ENCODE data around the gene AP5S1.

AP5S1 gene

DNA sequence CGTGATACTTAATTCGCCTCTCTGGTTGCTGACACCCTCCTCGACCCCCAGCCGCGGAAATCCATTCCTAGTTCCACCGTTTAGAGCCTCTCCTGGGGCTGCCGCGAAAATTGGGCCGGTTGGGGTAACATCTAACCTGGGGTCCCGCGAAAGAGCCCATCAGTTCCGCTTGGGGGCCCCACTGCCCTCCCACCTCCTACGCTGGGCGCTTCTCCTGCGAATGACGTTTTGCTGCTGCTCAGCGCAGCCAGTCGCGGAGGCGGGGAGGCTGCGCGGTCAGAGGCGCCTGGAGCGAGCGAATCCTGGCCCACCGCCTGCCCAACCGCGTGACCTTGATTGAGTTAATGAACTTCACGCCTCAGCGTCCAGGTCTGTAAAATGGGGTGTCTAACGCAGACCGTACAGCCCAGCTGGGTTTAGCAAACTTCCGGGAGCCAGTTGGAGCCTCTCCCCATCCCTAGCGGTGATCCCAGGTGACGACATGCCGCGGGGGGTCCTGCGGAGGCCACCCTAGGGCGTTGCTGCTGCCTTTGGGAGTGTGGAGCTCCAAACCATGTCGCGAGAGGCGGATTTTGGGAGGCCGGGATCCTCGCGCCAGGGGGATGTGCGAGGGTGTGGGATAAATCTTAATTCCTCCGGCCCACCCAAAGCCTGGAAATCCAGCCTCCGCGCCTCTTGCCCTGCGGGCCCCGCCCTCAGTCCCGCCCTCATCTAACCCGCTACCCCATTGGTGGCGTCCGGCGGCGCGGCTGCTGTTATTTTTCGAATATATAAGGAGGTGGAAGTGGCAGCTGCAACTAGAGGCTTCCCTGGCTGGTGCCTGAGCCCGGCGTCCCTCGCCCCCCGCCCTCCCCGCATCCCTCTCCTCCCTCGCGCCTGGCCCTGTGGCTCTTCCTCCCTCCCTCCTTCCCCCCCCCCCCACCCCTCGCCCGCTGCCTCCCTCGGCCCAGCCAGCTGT, 24.6 kb upstream of the AP5S1 start, which contains the start of gene CDC25B:
CDC25B (plus strand) TSS at position 800 of the 958 bp plus-strand sequence. CDS start 222 bp downstream, outside the sequence.
- Histone ChIP-seq H3K9me3 (ENCODE audit: insufficient read depth, low read length) (no peaks in the 10 kb centered on the region), H3K27ac (ENCODE audit: low read length) (peak within 1 kb of the TSS; percentile 78), H3K9ac (ENCODE audit: low read length) (peak within 1 kb of the TSS; percentile 95), H2AFZ (ENCODE audit: low read depth, low read length) (peak within 1 kb of the TSS; percentile 92), H3K4me1 (ENCODE audit: low read length) (peaks cover 26% of the 10 kb centered on the region), H4K20me1 (ENCODE audit: insufficient read depth, low read length) (no peaks in the 10 kb centered on the region), H3K4me3 (ENCODE audit: low read length) (peak within 1 kb of the TSS; percentile 86), H3K4me2 (ENCODE audit: low read length) (peak within 1 kb of the TSS; percentile 79), H3K36me3 (replicated peaks; ENCODE audit: low read depth, low read length) (peaks cover 11% of the 10 kb centered on the region), H3K79me2 (ENCODE audit: low read length) (peaks cover 8% of the 10 kb centered on the region), H3K27me3 (ENCODE audit: low read depth, low read length) (no peaks in the 10 kb centered on the region)
- TF ChIP-seq, protein P1, sequence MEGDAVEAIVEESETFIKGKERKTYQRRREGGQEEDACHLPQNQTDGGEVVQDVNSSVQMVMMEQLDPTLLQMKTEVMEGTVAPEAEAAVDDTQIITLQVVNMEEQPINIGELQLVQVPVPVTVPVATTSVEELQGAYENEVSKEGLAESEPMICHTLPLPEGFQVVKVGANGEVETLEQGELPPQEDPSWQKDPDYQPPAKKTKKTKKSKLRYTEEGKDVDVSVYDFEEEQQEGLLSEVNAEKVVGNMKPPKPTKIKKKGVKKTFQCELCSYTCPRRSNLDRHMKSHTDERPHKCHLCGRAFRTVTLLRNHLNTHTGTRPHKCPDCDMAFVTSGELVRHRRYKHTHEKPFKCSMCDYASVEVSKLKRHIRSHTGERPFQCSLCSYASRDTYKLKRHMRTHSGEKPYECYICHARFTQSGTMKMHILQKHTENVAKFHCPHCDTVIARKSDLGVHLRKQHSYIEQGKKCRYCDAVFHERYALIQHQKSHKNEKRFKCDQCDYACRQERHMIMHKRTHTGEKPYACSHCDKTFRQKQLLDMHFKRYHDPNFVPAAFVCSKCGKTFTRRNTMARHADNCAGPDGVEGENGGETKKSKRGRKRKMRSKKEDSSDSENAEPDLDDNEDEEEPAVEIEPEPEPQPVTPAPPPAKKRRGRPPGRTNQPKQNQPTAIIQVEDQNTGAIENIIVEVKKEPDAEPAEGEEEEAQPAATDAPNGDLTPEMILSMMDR (IDR thresholded peaks at IDR 0.05; ENCODE audit: low read depth, low read length): no peak; the same call in 1 of the 2 replicates
- TF ChIP-seq EZH2phosphoT487 (IDR thresholded peaks at IDR 0.05; ENCODE audit: low read depth): no peak

DNA sequence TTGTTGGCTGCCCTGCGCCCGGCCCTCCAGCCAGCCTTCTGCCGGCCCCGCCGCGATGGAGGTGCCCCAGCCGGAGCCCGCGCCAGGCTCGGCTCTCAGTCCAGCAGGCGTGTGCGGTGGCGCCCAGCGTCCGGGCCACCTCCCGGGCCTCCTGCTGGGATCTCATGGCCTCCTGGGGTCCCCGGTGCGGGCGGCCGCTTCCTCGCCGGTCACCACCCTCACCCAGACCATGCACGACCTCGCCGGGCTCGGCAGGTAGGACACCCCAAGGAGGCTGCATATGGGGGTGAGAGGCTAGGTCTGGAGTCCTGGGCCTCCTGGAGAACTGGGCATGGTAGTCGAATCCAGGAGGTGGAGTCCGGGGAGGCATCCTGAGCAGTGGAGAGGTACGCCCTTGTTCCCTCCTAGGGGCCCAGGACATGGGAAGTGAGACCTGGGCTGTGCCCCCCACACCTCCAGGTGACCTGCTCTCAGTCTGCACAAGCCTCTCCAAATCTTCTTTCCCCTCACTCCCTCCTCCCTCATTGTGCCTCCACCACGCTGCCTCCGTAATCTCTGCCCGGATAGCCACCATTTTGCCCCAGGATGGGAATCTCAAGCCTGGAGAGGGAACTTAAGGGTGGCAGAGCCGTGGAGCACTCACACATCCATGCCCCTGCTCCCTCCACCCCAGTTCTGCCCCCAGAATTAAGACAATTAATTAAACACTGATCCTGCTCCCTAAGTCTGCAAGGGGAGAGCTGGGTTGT, 23.7 kb upstream of the AP5S1 start:
- H3K4me3 ChIP-seq (ENCODE audit: low read length): peak overlapping the region; percentile 86
- H3K79me2 ChIP-seq (ENCODE audit: low read length): peaks cover 8% of the 10 kb centered on the region
- H2AFZ ChIP-seq (ENCODE audit: low read depth, low read length): no peak overlapping the region
- TF ChIP-seq, protein P1 (IDR thresholded peaks at IDR 0.05; ENCODE audit: low read depth, low read length): no peak
- TF ChIP-seq EZH2phosphoT487 (IDR thresholded peaks at IDR 0.05; ENCODE audit: low read depth): no peak
- H3K4me1 ChIP-seq (ENCODE audit: low read length): peaks cover 26% of the 10 kb centered on the region
- peaks cover 19% of the 10 kb centered on the region for H3K36me3 ChIP-seq (replicated peaks; ENCODE audit: low read depth, low read length)
- H3K27ac ChIP-seq (ENCODE audit: low read length): peak overlapping the region; percentile 10; the same call in 1 of the 2 replicates
- H3K4me2 ChIP-seq (ENCODE audit: low read length): peak overlapping the region; percentile 68
- H4K20me1 ChIP-seq (ENCODE audit: insufficient read depth, low read length): no peaks in the 10 kb centered on the region
- peak overlapping the region; percentile 73 for H3K9ac ChIP-seq (ENCODE audit: low read length)
- no peaks in the 10 kb centered on the region for H3K9me3 ChIP-seq (ENCODE audit: insufficient read depth, low read length)
- no peaks in the 10 kb centered on the region for H3K27me3 ChIP-seq (ENCODE audit: low read depth, low read length)

DNA sequence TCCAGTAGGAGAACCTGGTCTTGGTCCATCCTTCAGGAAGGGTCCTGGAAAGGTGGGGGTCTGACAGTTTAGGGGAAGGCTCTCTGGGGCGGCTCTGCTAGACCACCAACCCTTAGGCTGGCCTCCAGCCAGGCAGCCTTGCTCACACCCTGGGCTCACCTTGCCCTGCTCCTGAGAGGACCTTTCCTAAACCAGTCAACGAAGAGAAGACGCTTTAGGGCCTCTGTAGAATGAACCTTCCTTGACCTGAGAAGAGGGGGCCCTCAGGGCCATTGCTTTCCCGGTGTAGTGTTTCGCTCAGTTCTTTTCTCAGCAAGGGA, 23.2 kb upstream of the AP5S1 start:
- Histone ChIP-seq H3K79me2 (ENCODE audit: low read length) (peaks cover 8% of the 10 kb centered on the region), H3K27me3 (ENCODE audit: low read depth, low read length) (no peaks in the 10 kb centered on the region), H3K4me1 (ENCODE audit: low read length) (peaks cover 26% of the 10 kb centered on the region), H3K4me3 (ENCODE audit: low read length) (peak overlapping the region; percentile 86), H4K20me1 (ENCODE audit: insufficient read depth, low read length) (no peaks in the 10 kb centered on the region), H2AFZ (ENCODE audit: low read depth, low read length) (no peak overlapping the region), H3K9me3 (ENCODE audit: insufficient read depth, low read length) (no peaks in the 10 kb centered on the region), H3K9ac (ENCODE audit: low read length) (peak overlapping the region; percentile 73), H3K4me2 (ENCODE audit: low read length) (peak overlapping the region; percentile 68), H3K36me3 (replicated peaks; ENCODE audit: low read depth, low read length) (peaks cover 21% of the 10 kb centered on the region), H3K27ac (ENCODE audit: low read length) (no peak overlapping the region)
- TF ChIP-seq EZH2phosphoT487 (IDR thresholded peaks at IDR 0.05; ENCODE audit: low read depth): no peak
- TF ChIP-seq, protein P1 (IDR thresholded peaks at IDR 0.05; ENCODE audit: low read depth, low read length): no peak
